Measurements from ENCODE around the gene NACC2. TPM values are rescaled to one million over a fixed set of nuclear protein-coding genes. Genes with fewer than 3 reads are reported as not detected.

NACC2 gene
- total RNA-seq, 1 donor from 2014 or later: 3.9 TPM

- H3K36me3 Mint-ChIP-seq (ENCODE audit: unreplicated experiment): no peaks in the 10 kb centered on the region
- H3K9me3 Mint-ChIP-seq (ENCODE audit: unreplicated experiment): peaks cover 9% of the 10 kb centered on the region
- peak overlapping the region; percentile 50 for H3K4me3 Mint-ChIP-seq (ENCODE audit: unreplicated experiment)
- no peak overlapping the region for H3K27ac Mint-ChIP-seq (ENCODE audit: unreplicated experiment)
- no peak for DNase-seq
- no peak for TF ChIP-seq CTCF (IDR thresholded peaks at IDR 0.05; ENCODE audit: partially characterized antibody, unreplicated experiment)
- H3K27me3 Mint-ChIP-seq (ENCODE audit: unreplicated experiment): peaks cover 9% of the 10 kb centered on the region
- H3K4me1 Mint-ChIP-seq (ENCODE audit: low read depth, unreplicated experiment): peaks cover 6% of the 10 kb centered on the region
Measured at GRCh38 chr9:136093346-136093986, 1.6 kb downstream of the NACC2 start.

- no peaks in the 10 kb centered on the region for H3K36me3 Mint-ChIP-seq (ENCODE audit: unreplicated experiment)
- H3K4me1 Mint-ChIP-seq (ENCODE audit: low read depth, unreplicated experiment): peaks cover 6% of the 10 kb centered on the region
- no peak for DNase-seq
- no peak overlapping the region for H3K27ac Mint-ChIP-seq (ENCODE audit: unreplicated experiment)
- peaks cover 6% of the 10 kb centered on the region for H3K9me3 Mint-ChIP-seq (ENCODE audit: unreplicated experiment)
- H3K4me3 Mint-ChIP-seq (ENCODE audit: unreplicated experiment): peak overlapping the region; percentile 50
- peaks cover 6% of the 10 kb centered on the region for H3K27me3 Mint-ChIP-seq (ENCODE audit: unreplicated experiment)
- no peak for TF ChIP-seq CTCF (IDR thresholded peaks at IDR 0.05; ENCODE audit: partially characterized antibody, unreplicated experiment)
Measured at GRCh38 chr9:136092741-136093140, 2.3 kb downstream of the NACC2 start.

GRCh38 chr9:136092353-136092650 lies 2.8 kb downstream of the NACC2 start:
- no peak overlapping the region for H3K4me3 Mint-ChIP-seq (ENCODE audit: unreplicated experiment)
- no peaks in the 10 kb centered on the region for H3K36me3 Mint-ChIP-seq (ENCODE audit: unreplicated experiment)
- H3K9me3 Mint-ChIP-seq (ENCODE audit: unreplicated experiment): peaks cover 2% of the 10 kb centered on the region
- TF ChIP-seq CTCF (IDR thresholded peaks at IDR 0.05; ENCODE audit: partially characterized antibody, unreplicated experiment): no peak
- peaks cover 4% of the 10 kb centered on the region for H3K27me3 Mint-ChIP-seq (ENCODE audit: unreplicated experiment)
- DNase-seq: no peak
- peaks cover 6% of the 10 kb centered on the region for H3K4me1 Mint-ChIP-seq (ENCODE audit: low read depth, unreplicated experiment)
- H3K27ac Mint-ChIP-seq (ENCODE audit: unreplicated experiment): no peak overlapping the region

GRCh38 chr9:136091582-136092352 lies 3.3 kb downstream of the NACC2 start:
- peak; percentile 15 for DNase-seq
- Mint-ChIP-seq H3K9me3 (ENCODE audit: unreplicated experiment) (peaks cover 2% of the 10 kb centered on the region), H3K27me3 (ENCODE audit: unreplicated experiment) (peaks cover 4% of the 10 kb centered on the region), H3K4me3 (ENCODE audit: unreplicated experiment) (no peak overlapping the region), H3K27ac (ENCODE audit: unreplicated experiment) (no peak overlapping the region), H3K36me3 (ENCODE audit: unreplicated experiment) (no peaks in the 10 kb centered on the region), H3K4me1 (ENCODE audit: low read depth, unreplicated experiment) (peaks cover 6% of the 10 kb centered on the region)
- TF ChIP-seq CTCF (IDR thresholded peaks at IDR 0.05; ENCODE audit: partially characterized antibody, unreplicated experiment): no peak
